Osteocyte (in vitro differentiated cells): ENCODE data around the gene TPRG1. TPM values are rescaled to one million over a fixed set of nuclear protein-coding genes. Genes with fewer than 3 reads are reported as not detected.

ENCODE experiments used
- DNase-seq: peaks from one replicate; pipeline ENCODE4 v3.0.0; 2021; ENCODE audit warnings: mixed read lengths; ENCODE audit not compliant: unreplicated experiment; ENCODE audit errors: extremely low spot score
- H3K27ac Mint-ChIP-seq: one replicate; pipeline ENCODE4 v1.8.0; 2021; ENCODE audit warnings: mild to moderate bottlenecking, mixed read lengths; ENCODE audit not compliant: unreplicated experiment
- H3K27me3 Mint-ChIP-seq: one replicate; pipeline ENCODE4 v1.8.0; 2021; ENCODE audit warnings: mixed read lengths; ENCODE audit not compliant: unreplicated experiment
- H3K36me3 Mint-ChIP-seq: one replicate; pipeline ENCODE4 v1.8.0; 2021; ENCODE audit warnings: mixed read lengths; ENCODE audit not compliant: unreplicated experiment
- H3K4me1 Mint-ChIP-seq: one replicate; pipeline ENCODE4 v1.8.0; 2021; ENCODE audit warnings: mixed read lengths; ENCODE audit not compliant: unreplicated experiment
- H3K4me3 Mint-ChIP-seq: one replicate; pipeline ENCODE4 v1.8.0; 2021; ENCODE audit warnings: mild to moderate bottlenecking, moderate library complexity, mixed read lengths; ENCODE audit not compliant: unreplicated experiment
- H3K9me3 Mint-ChIP-seq: one replicate; pipeline ENCODE4 v1.8.0; 2021; ENCODE audit warnings: mixed read lengths; ENCODE audit not compliant: unreplicated experiment
- total RNA-seq: library from RNA; stranded (reverse); gene quantifications from 2 replicates; pipeline ENCODE4 v1.2.1, GENCODE V29; 2021
- TF ChIP-seq, protein P1 (sequence below): fragments of 200-600 bp; sonication (generic); IDR thresholded peaks from 2 replicates; pipeline ENCODE4 v1.5.0; 2021; ENCODE audit warnings: antibody characterized with exemption, mild to moderate bottlenecking, moderate library complexity

The TPRG1 gene
- total RNA-seq, 1 donor from 2014 or later, result 0.46 TPM

DNA sequence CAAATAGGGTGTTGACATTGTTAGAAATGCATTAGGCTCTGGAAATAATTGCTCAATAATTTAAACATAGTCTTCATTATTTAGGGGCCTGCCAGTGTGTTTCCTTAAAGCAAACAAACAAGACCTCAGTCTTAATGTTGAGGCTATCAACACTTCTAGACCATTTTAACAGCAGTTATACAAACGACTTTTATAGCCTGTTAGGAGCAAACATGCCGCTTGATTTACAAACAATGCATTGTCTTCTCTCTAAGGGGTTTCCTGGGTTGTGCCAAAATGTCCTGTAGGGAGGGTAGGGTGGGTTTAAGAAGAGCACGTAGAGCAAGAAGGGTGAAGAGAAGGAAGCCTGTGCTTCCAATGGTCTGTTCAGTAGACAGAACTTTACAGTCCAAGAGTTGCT is 53.7 kb downstream of the TPRG1 start:
- no peaks in the 10 kb centered on the region for H3K9me3 Mint-ChIP-seq

DNA sequence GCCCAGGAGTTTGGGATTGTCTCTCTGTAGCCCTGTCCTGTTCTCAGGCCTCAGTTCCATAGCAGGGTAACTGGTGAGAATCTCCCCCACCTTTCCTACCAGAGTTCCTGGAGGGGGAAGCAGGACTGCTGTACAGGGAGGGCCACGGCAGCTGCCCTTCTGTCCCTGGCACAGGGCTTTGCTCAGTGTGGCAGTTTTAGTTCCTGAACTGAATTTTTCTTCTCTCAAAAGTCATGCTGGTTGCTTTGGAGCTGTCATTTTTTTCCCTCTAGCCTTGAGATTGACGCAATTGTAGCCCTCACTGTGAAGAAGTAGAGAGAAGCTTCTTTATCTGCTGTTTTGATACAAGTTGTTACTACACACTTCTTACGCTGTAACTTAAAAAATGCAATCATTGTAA is 55.5 kb downstream of the TPRG1 start:
- Mint-ChIP-seq H3K9me3 (no peaks in the 10 kb centered on the region), H3K27me3 (peaks cover 2% of the 10 kb centered on the region), H3K27ac (no peak overlapping the region), H3K4me1 (peaks cover under 1% of the 10 kb centered on the region), H3K36me3 (no peaks in the 10 kb centered on the region), H3K4me3 (no peak overlapping the region)
- no peak for DNase-seq
- TF ChIP-seq, protein P1, sequence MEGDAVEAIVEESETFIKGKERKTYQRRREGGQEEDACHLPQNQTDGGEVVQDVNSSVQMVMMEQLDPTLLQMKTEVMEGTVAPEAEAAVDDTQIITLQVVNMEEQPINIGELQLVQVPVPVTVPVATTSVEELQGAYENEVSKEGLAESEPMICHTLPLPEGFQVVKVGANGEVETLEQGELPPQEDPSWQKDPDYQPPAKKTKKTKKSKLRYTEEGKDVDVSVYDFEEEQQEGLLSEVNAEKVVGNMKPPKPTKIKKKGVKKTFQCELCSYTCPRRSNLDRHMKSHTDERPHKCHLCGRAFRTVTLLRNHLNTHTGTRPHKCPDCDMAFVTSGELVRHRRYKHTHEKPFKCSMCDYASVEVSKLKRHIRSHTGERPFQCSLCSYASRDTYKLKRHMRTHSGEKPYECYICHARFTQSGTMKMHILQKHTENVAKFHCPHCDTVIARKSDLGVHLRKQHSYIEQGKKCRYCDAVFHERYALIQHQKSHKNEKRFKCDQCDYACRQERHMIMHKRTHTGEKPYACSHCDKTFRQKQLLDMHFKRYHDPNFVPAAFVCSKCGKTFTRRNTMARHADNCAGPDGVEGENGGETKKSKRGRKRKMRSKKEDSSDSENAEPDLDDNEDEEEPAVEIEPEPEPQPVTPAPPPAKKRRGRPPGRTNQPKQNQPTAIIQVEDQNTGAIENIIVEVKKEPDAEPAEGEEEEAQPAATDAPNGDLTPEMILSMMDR, result no peak

More for the DNA sequence above, 53.7 kb downstream of the TPRG1 start:
- Mint-ChIP-seq H3K4me3 (no peak overlapping the region), H3K36me3 (no peaks in the 10 kb centered on the region), H3K4me1 (no peaks in the 10 kb centered on the region), H3K27me3 (peaks cover 2% of the 10 kb centered on the region), H3K27ac (no peak overlapping the region)
- DNase-seq, result no peak
- TF ChIP-seq, protein P1, result no peak

DNA sequence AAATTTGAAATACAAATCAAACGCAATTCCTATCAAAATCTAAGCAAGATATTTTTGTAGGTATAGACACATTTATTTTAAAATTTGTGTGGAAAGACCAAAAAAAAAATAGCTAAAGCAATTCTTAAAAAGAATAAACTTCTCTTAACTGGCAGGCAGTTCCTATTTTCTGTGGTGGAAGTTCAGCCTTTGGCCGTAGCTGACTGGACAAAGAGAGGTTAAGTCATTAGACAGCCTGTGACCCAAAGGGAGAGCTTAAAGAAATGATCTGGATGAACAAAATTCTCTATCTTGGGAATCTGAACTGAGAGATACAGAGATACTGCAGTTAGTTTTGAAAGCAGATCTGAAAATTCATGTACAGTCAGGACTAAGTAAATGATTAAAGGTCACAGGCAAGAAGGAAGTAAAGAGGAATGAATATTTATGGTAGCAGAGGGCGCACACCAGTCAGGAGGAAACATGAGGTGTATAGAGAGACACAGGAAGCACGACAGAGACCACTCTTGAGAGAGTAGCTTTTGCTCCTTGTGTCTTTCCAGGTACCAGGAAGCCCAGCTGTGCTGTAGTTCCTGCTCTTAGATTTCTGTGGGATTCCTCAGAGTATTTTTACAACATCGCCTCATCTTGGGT is 57.5 kb downstream of the TPRG1 start:
- Mint-ChIP-seq H3K4me3 (no peak overlapping the region), H3K4me1 (peaks cover 13% of the 10 kb centered on the region), H3K27ac (no peak overlapping the region), H3K27me3 (peaks cover 5% of the 10 kb centered on the region), H3K9me3 (no peaks in the 10 kb centered on the region), H3K36me3 (no peaks in the 10 kb centered on the region)
- DNase-seq, result no peak
- TF ChIP-seq, protein P1, result no peak

DNA sequence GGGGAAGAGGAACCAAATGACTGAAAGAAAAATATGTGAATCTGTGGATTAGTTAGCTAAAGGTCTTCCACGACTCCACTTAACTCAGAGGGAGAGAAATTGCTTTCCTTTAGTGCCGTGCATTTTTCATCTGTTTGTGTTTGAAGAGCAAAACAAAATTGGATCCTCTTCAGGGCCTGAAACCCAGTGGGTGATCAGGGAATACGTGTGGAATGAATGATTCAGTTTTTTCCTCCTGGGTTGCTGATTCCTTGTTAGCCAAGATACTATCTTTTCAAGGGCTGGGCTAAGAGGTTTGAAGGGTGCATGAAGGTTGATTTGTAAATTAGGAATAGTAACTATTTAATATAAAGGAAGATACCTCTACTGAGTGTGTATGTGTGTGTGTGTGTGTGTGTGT is 61.0 kb downstream of the TPRG1 start:
- Mint-ChIP-seq H3K4me1 (peaks cover 13% of the 10 kb centered on the region), H3K9me3 (no peaks in the 10 kb centered on the region), H3K4me3 (no peak overlapping the region), H3K27ac (no peak overlapping the region), H3K27me3 (peaks cover 10% of the 10 kb centered on the region), H3K36me3 (no peaks in the 10 kb centered on the region)
- TF ChIP-seq, protein P1, result no peak
- no peak for DNase-seq

DNA sequence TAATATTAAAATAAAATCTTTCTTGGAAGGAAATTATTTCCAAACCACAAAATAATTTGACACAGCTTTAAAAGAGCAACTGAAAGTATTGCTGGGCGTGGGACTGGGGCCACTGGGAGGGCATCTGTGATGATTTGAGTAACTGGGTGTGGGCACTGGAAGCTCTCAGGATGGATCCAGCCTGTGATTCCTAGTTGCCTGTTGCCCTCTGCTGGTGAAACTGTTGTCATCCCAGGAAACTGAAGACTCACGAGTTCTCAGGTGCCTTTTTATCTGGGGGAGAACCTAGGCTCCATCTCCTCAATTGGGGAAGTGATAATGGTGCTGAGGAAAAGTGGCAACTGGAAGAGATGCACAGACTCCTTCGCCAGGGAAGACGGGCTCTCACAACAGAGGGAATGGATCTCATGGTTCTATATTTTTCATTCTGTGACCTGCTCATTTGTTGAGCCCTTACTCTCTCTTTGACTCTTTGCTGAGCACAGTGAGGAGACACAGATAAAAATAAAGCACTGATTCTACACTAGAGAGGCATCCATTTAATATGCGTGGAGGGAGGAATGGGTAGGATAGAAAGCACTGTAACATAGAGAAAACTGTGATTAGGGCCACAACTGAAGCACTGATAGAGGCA is 61.6 kb downstream of the TPRG1 start:
- H3K36me3 Mint-ChIP-seq, result no peaks in the 10 kb centered on the region
- DNase-seq, result no peak
- H3K27ac Mint-ChIP-seq, result no peak overlapping the region
- TF ChIP-seq, protein P1, result peak; percentile 83
- H3K27me3 Mint-ChIP-seq, result peaks cover 10% of the 10 kb centered on the region
- no peak overlapping the region for H3K4me3 Mint-ChIP-seq
- H3K9me3 Mint-ChIP-seq, result no peaks in the 10 kb centered on the region
- peaks cover 13% of the 10 kb centered on the region for H3K4me1 Mint-ChIP-seq
